Activated CD4-positive, alpha-beta T cell treated with anti-CD3 and anti-CD28 coated beads, Interleukin-2, amount 10 ng/mL, durations not matched to agents 7 days and 5 days (primary cell): Measurements from ENCODE around the gene CTNNA3. TPM values are rescaled to one million over a fixed set of nuclear protein-coding genes. Genes with fewer than 3 reads are reported as not detected.
"Not testable (repeated sequence)": the region's sequence is repeated elsewhere in the genome, so short reads cannot be mapped to it uniquely, and the experiment has no call there.

Experiments
- CTCF ChIA-PET: fragments of 350-600 bp; sonication (Branson Sonifier 250); formaldehyde crosslinking; loops from one replicate; lab custom pipeline; 2021; ENCODE audit warnings: antibody characterized with exemption; lab: Charles Lee
- POLR2A ChIA-PET: fragments of 350-600 bp; sonication (Branson Sonifier 250); formaldehyde crosslinking; loops from one replicate; lab custom pipeline; 2021; ENCODE audit warnings: antibody characterized with exemption; lab: Charles Lee
- DNase-seq: peaks from one replicate; pipeline ENCODE4 v3.0.0-alpha.2; 2020
- H3K27ac Mint-ChIP-seq: one replicate; pipeline ENCODE4 v1.8.0; 2021; ENCODE audit warnings: mild to moderate bottlenecking, moderate library complexity, mixed read lengths
- H3K27me3 Mint-ChIP-seq: one replicate; pipeline ENCODE4 v1.8.0; 2021; ENCODE audit warnings: mixed read lengths
- H3K36me3 Mint-ChIP-seq: one replicate; pipeline ENCODE4 v1.8.0; 2021; ENCODE audit warnings: low read depth, mixed read lengths
- H3K4me1 Mint-ChIP-seq: one replicate; pipeline ENCODE4 v1.8.0; 2021; ENCODE audit warnings: mixed read lengths
- H3K4me3 Mint-ChIP-seq: one replicate; pipeline ENCODE4 v1.8.0; 2021; ENCODE audit warnings: mild to moderate bottlenecking, moderate library complexity, mixed read lengths
- H3K9me3 Mint-ChIP-seq: one replicate; pipeline ENCODE4 v1.8.0; 2021; ENCODE audit warnings: mixed read lengths
- total RNA-seq, 2 experiments: library from RNA; stranded (reverse); gene quantifications; one replicate each; pipeline ENCODE4 v1.2.3, GENCODE V29; 2021

The CTNNA3 gene
- total RNA-seq, 2 experiments from 2014 or later, result 0.57 to 0.58 TPM

- Mint-ChIP-seq H3K4me1 (no peaks in the 10 kb centered on the region), H3K27me3 (no peaks in the 10 kb centered on the region), H3K9me3 (peaks cover 10% of the 10 kb centered on the region), H3K36me3 (no peaks in the 10 kb centered on the region), H3K4me3 (no peak overlapping the region), H3K27ac (no peak overlapping the region)
- DNase-seq, result no peak
- POLR2A ChIA-PET, result no interaction called here
- CTCF ChIA-PET, result interaction anchor here (0.6 kb wide), 1 partner anchor 33 kb away, joined by 5 read pairs; no protein-coding TSS in a partner anchor
Measured at GRCh38 chr10:67473850-67474633, 222.0 kb downstream of the CTNNA3 start.

- Mint-ChIP-seq H3K9me3 (no peaks in the 10 kb centered on the region), H3K36me3 (no peaks in the 10 kb centered on the region), H3K27ac (no peak overlapping the region), H3K4me1 (no peaks in the 10 kb centered on the region), H3K4me3 (no peak overlapping the region), H3K27me3 (no peaks in the 10 kb centered on the region)
- DNase-seq, result no peak
- ChIA-PET CTCF (no interaction called here), POLR2A (no interaction called here)
Measured at GRCh38 chr10:67471022-67471421, 225.0 kb downstream of the CTNNA3 start.

- ChIA-PET POLR2A (no interaction called here), CTCF (no interaction called here)
- Mint-ChIP-seq H3K36me3 (no peaks in the 10 kb centered on the region), H3K27ac (no peak overlapping the region), H3K4me1 (no peaks in the 10 kb centered on the region), H3K9me3 (no peaks in the 10 kb centered on the region), H3K4me3 (no peak overlapping the region), H3K27me3 (peaks cover 2% of the 10 kb centered on the region)
- DNase-seq, result no peak
Measured at GRCh38 chr10:67464278-67464677, 231.7 kb downstream of the CTNNA3 start.

- CTCF ChIA-PET, result no interaction called here
- peaks cover 2% of the 10 kb centered on the region for H3K9me3 Mint-ChIP-seq
Measured at GRCh38 chr10:67452892-67453291, 243.1 kb downstream of the CTNNA3 start.

GRCh38 chr10:67438605-67439304, 257.2 kb downstream of the CTNNA3 start:
- Mint-ChIP-seq H3K36me3 (no peaks in the 10 kb centered on the region), H3K27ac (no peak overlapping the region), H3K9me3 (peaks cover 2% of the 10 kb centered on the region), H3K27me3 (no peaks in the 10 kb centered on the region), H3K4me3 (no peak overlapping the region), H3K4me1 (no peaks in the 10 kb centered on the region)
- ChIA-PET POLR2A (no interaction called here), CTCF (no interaction called here)
- no peak for DNase-seq

More at GRCh38 chr10:67452892-67453291, 243.1 kb downstream of the CTNNA3 start:
- Mint-ChIP-seq H3K4me3 (no peak overlapping the region), H3K27ac (no peak overlapping the region), H3K36me3 (no peaks in the 10 kb centered on the region), H3K4me1 (no peaks in the 10 kb centered on the region), H3K27me3 (no peaks in the 10 kb centered on the region)
- no peak for DNase-seq
- POLR2A ChIA-PET, result no interaction called here

- H3K9me3 Mint-ChIP-seq, result no peaks in the 10 kb centered on the region
- H3K27ac Mint-ChIP-seq, result no peak overlapping the region
- H3K36me3 Mint-ChIP-seq, result no peaks in the 10 kb centered on the region
- DNase-seq, result no peak
- no peaks in the 10 kb centered on the region for H3K4me1 Mint-ChIP-seq
- CTCF ChIA-PET, result no interaction called here
- POLR2A ChIA-PET, result no interaction called here
- no peaks in the 10 kb centered on the region for H3K27me3 Mint-ChIP-seq
- H3K4me3 Mint-ChIP-seq, result no peak overlapping the region
Measured at GRCh38 chr10:67433276-67433675, 262.7 kb downstream of the CTNNA3 start.

GRCh38 chr10:67402620-67403019, 293.4 kb downstream of the CTNNA3 start:
- Mint-ChIP-seq H3K4me1 (no peaks in the 10 kb centered on the region), H3K4me3 (no peak overlapping the region), H3K36me3 (no peaks in the 10 kb centered on the region), H3K27me3 (no peaks in the 10 kb centered on the region), H3K9me3 (peaks cover 3% of the 10 kb centered on the region), H3K27ac (no peak overlapping the region)
- ChIA-PET POLR2A (no interaction called here), CTCF (no interaction called here)
- no peak for DNase-seq

GRCh38 chr10:67401711-67402110, 294.3 kb downstream of the CTNNA3 start:
- CTCF ChIA-PET, result no interaction called here
- no peaks in the 10 kb centered on the region for H3K27me3 Mint-ChIP-seq
- no peak overlapping the region for H3K4me3 Mint-ChIP-seq
- DNase-seq, result no peak
- no peak overlapping the region for H3K27ac Mint-ChIP-seq
- H3K36me3 Mint-ChIP-seq, result no peaks in the 10 kb centered on the region
- no peaks in the 10 kb centered on the region for H3K4me1 Mint-ChIP-seq
- peaks cover 2% of the 10 kb centered on the region for H3K9me3 Mint-ChIP-seq
- POLR2A ChIA-PET, result no interaction called here

- H3K4me3 Mint-ChIP-seq, H3K9me3 Mint-ChIP-seq, CTCF ChIA-PET, H3K36me3 Mint-ChIP-seq, POLR2A ChIA-PET, H3K27ac Mint-ChIP-seq, H3K4me1 Mint-ChIP-seq, H3K27me3 Mint-ChIP-seq, DNase-seq: not testable (repeated sequence)
Measured at GRCh38 chr10:67386841-67387533, 309.0 kb downstream of the CTNNA3 start.

- H3K4me1 Mint-ChIP-seq, result peaks cover 2% of the 10 kb centered on the region
- POLR2A ChIA-PET, result no interaction called here
- DNase-seq, result no peak
- peaks cover 5% of the 10 kb centered on the region for H3K27me3 Mint-ChIP-seq
- H3K9me3 Mint-ChIP-seq, result no peaks in the 10 kb centered on the region
- H3K27ac Mint-ChIP-seq, result no peak overlapping the region
- CTCF ChIA-PET, result no interaction called here
- H3K36me3 Mint-ChIP-seq, result no peaks in the 10 kb centered on the region
- no peak overlapping the region for H3K4me3 Mint-ChIP-seq
Measured at GRCh38 chr10:67386260-67386659, 309.7 kb downstream of the CTNNA3 start.

GRCh38 chr10:67385566-67385965, 310.4 kb downstream of the CTNNA3 start:
- Mint-ChIP-seq H3K4me3 (no peak overlapping the region), H3K27ac (no peak overlapping the region), H3K36me3 (no peaks in the 10 kb centered on the region), H3K9me3 (no peaks in the 10 kb centered on the region), H3K4me1 (peaks cover 2% of the 10 kb centered on the region), H3K27me3 (peaks cover 5% of the 10 kb centered on the region)
- DNase-seq, result no peak
- ChIA-PET CTCF (no interaction called here), POLR2A (no interaction called here)

GRCh38 chr10:67385089-67385488, 310.9 kb downstream of the CTNNA3 start:
- Mint-ChIP-seq H3K36me3 (no peaks in the 10 kb centered on the region), H3K4me3 (no peak overlapping the region), H3K27me3 (peaks cover 5% of the 10 kb centered on the region), H3K4me1 (peaks cover 2% of the 10 kb centered on the region), H3K27ac (no peak overlapping the region), H3K9me3 (no peaks in the 10 kb centered on the region)
- ChIA-PET CTCF (interaction anchor here (0.5 kb wide), 1 partner anchor 1037 kb away, joined by 3 read pairs; no protein-coding TSS in a partner anchor), POLR2A (no interaction called here)
- no peak for DNase-seq
